KMS-11 (cell line): Measurements from ENCODE around the gene ZNF77.

Experiments
- H2AFZ ChIP-seq: fragments of 200-600 bp; sonication (generic); 2 replicates; pipeline ENCODE4 v1.6.1; 2016; ENCODE audit warnings: antibody characterized with exemption, mixed run types, low read depth
- H3K27ac ChIP-seq: fragments of 200-600 bp; sonication (generic); 2 replicates; pipeline ENCODE4 v1.6.1; 2016; ENCODE audit warnings: mild to moderate bottlenecking, mixed run types
- H3K27me3 ChIP-seq: fragments of 200-600 bp; sonication (generic); 2 replicates; pipeline ENCODE4 v1.6.1; 2017; ENCODE audit warnings: mild to moderate bottlenecking, low read depth, mixed run types, moderate library complexity; ENCODE audit not compliant: insufficient read depth
- H3K36me3 ChIP-seq: fragments of 200-600 bp; sonication (generic); 2 replicates; pipeline ENCODE4 v1.6.1; 2017; ENCODE audit warnings: mild to moderate bottlenecking, mixed run types; ENCODE audit not compliant: insufficient read depth
- H3K4me1 ChIP-seq: fragments of 200-600 bp; sonication (generic); 2 replicates; pipeline ENCODE4 v1.6.1; 2016; ENCODE audit warnings: mild to moderate bottlenecking, low read depth, mixed run types; ENCODE audit not compliant: poor library complexity, severe bottlenecking
- H3K4me2 ChIP-seq: fragments of 200-600 bp; sonication (generic); 2 replicates; pipeline ENCODE4 v1.7.0; 2016; ENCODE audit warnings: mild to moderate bottlenecking, mixed run types
- H3K4me3 ChIP-seq: fragments of 200-600 bp; sonication (generic); IDR thresholded peaks from 2 replicates; pipeline ENCODE4 v1.6.1; 2017; ENCODE audit warnings: low read depth, low read length, mixed read lengths; ENCODE audit not compliant: insufficient read depth
- H3K79me2 ChIP-seq: fragments of 200-600 bp; sonication (generic); 2 replicates; pipeline ENCODE4 v1.6.1; 2016; ENCODE audit warnings: low read depth, mixed run types; ENCODE audit not compliant: insufficient read depth
- H3K9ac ChIP-seq: fragments of 200-600 bp; sonication (generic); 2 replicates; pipeline ENCODE4 v1.6.1; 2016; ENCODE audit warnings: mild to moderate bottlenecking, mixed run types
- H4K20me1 ChIP-seq: fragments of 200-600 bp; sonication (generic); 2 replicates; pipeline ENCODE4 v1.6.1; 2016; ENCODE audit warnings: mild to moderate bottlenecking, mixed run types; ENCODE audit not compliant: insufficient read depth
- CTCF ChIP-seq: fragments of 200-600 bp; sonication (generic); conservative IDR thresholded peaks from 2 replicates; pipeline ENCODE4 v1.6.1; 2017; ENCODE audit warnings: low read depth, mild to moderate bottlenecking, antibody characterized with exemption, low read length, moderate library complexity, mixed read lengths

Gene ZNF77

GRCh38 chr19:2926341-2927031, 18.3 kb downstream of the ZNF77 start:
- Histone ChIP-seq H3K9ac (no peak overlapping the region), H2AFZ (no peak overlapping the region), H3K4me1 (no peaks in the 10 kb centered on the region)

GRCh38 chr19:2923510-2923909, 21.3 kb downstream of the ZNF77 start:
- no peaks in the 10 kb centered on the region for H3K4me1 ChIP-seq
- no peak overlapping the region for H3K4me2 ChIP-seq
- no peaks in the 10 kb centered on the region for H3K79me2 ChIP-seq

More at GRCh38 chr19:2926341-2927031, 18.3 kb downstream of the ZNF77 start:
- no peaks in the 10 kb centered on the region for H3K36me3 ChIP-seq
- no peak overlapping the region for H3K4me3 ChIP-seq
- no peak overlapping the region for H3K4me2 ChIP-seq
- no peaks in the 10 kb centered on the region for H4K20me1 ChIP-seq
- no peaks in the 10 kb centered on the region for H3K79me2 ChIP-seq
- no peak overlapping the region for H3K27ac ChIP-seq
- TF ChIP-seq CTCF: no peak
- peaks cover 35% of the 10 kb centered on the region for H3K27me3 ChIP-seq

DNA sequence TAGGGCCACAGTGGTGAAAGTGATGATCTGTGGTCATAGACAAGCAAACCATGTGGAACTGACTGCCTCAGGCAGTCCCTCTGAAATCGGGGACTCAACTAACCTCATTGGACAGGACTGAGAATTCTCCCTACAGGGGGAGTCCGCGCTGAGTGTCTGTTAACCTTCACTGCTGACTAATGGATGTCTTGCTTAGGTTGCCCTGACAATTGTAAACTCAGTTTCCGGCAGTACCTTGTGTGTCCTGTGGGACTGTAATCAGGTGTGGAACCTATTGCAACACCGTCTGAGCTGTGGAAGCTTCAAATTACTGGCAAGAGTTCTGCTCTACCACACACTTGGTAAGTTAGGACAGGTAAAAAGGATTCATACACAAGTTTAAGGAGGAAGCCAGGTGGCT, 21.8 kb downstream of the ZNF77 start:
- Histone ChIP-seq H3K4me1 (no peaks in the 10 kb centered on the region), H3K36me3 (no peaks in the 10 kb centered on the region), H3K27me3 (peaks cover 54% of the 10 kb centered on the region), H3K4me3 (no peak overlapping the region), H3K9ac (no peak overlapping the region), H3K27ac (no peak overlapping the region), H4K20me1 (no peaks in the 10 kb centered on the region), H3K79me2 (no peaks in the 10 kb centered on the region), H2AFZ (no peak overlapping the region), H3K4me2 (no peak overlapping the region)
- no peak for TF ChIP-seq CTCF

More at GRCh38 chr19:2923510-2923909, 21.3 kb downstream of the ZNF77 start:
- Histone ChIP-seq H3K9ac (no peak overlapping the region), H4K20me1 (no peaks in the 10 kb centered on the region), H3K36me3 (no peaks in the 10 kb centered on the region), H3K27me3 (peaks cover 49% of the 10 kb centered on the region), H3K4me3 (no peak overlapping the region), H3K27ac (no peak overlapping the region), H2AFZ (no peak overlapping the region)
- no peak for TF ChIP-seq CTCF

- Histone ChIP-seq H3K4me3 (no peak overlapping the region), H3K27me3 (peaks cover 71% of the 10 kb centered on the region)
Observed at GRCh38 chr19:2917275-2918184, 27.2 kb downstream of the ZNF77 start.

More at GRCh38 chr19:2917275-2918184, 27.2 kb downstream of the ZNF77 start:
- H2AFZ ChIP-seq: no peak overlapping the region
- H3K4me2 ChIP-seq: no peak overlapping the region
- H3K4me1 ChIP-seq: no peaks in the 10 kb centered on the region
- no peaks in the 10 kb centered on the region for H4K20me1 ChIP-seq
- no peaks in the 10 kb centered on the region for H3K36me3 ChIP-seq
- H3K79me2 ChIP-seq: no peaks in the 10 kb centered on the region
- no peak for TF ChIP-seq CTCF
- H3K27ac ChIP-seq: no peak overlapping the region
- no peak overlapping the region for H3K9ac ChIP-seq
